Coronary artery (tissue), 2 donors: ENCODE results near the gene LIPM.

Source experiments
- DNase-seq: peaks from one replicate; pipeline ENCODE4 v3.0.0-alpha.2; 2017; ENCODE audit warnings: low spot score
- H3K27ac ChIP-seq, 2 donors: fragments of 200-600 bp; sonication (generic); one replicate each; pipeline ENCODE4 v1.5.1; 2016 to 2019
- H3K4me3 ChIP-seq: fragments of 200-600 bp; sonication (generic); 2 replicates; pipeline ENCODE4 v1.5.1; 2016; ENCODE audit warnings: mild to moderate bottlenecking, moderate library complexity
- CTCF ChIP-seq: fragments of 200-600 bp; sonication (generic); IDR thresholded peaks from one replicate; pipeline ENCODE4 v1.5.1; 2019; ENCODE audit warnings: antibody characterized with exemption

The LIPM gene

GRCh38 chr10:88763441-88763840, 39.1 kb upstream of the LIPM start:
- no peak overlapping the region for H3K27ac ChIP-seq
- DNase-seq = no peak
- TF ChIP-seq CTCF = no peak

GRCh38 chr10:88764110-88764509, 38.4 kb upstream of the LIPM start:
- H3K27ac ChIP-seq = no peak overlapping the region
- no peak for DNase-seq
- no peak overlapping the region for H3K4me3 ChIP-seq
- TF ChIP-seq CTCF = no peak

More at GRCh38 chr10:88763441-88763840, 39.1 kb upstream of the LIPM start:
- H3K4me3 ChIP-seq = no peak overlapping the region

DNA sequence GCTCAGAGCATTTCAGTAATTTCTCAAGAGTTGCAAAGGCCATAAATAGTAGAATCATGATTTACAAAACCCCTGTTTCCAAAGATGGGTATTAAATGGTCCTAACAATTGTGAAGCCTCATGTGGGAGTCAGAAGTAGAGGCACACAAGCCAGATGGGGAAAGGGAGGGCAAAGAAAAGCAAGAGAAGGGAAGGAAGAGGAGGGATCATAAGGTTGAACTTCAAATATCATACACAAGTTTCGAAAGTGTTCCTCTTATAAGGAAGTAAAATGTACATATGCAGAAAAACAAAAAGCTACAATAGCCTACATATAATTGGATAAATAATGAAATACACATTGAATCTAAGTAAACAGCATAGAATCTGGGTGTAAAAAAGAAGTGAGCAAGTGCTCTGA, 36.7 kb upstream of the LIPM start:
- H3K4me3 ChIP-seq = no peak overlapping the region
- H3K27ac ChIP-seq = no peak overlapping the region
- TF ChIP-seq CTCF = no peak
- no peak for DNase-seq

DNA sequence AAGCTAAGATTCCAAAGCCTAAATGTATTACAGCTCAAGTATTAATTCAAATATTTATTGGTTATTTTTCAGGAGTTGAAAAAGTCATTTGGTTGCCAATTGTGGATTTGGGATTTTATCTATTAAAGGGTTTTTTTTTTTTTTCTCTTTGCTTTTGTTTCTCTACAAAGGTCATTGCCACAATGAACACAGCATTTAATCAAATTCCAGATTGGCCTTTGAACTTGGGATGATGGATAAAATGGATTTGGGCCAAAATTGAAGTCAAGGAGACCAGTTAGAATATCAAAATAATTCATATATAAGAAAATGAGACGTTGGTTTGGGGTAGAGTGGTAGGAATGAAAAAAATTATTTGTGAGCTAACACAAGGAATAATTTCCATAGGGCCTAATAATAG, 33.1 kb upstream of the LIPM start:
- TF ChIP-seq CTCF = no peak
- no peak overlapping the region for H3K4me3 ChIP-seq
- DNase-seq = no peak
- H3K27ac ChIP-seq = no peak overlapping the region

GRCh38 chr10:88781206-88781605, 21.3 kb upstream of the LIPM start:
- no peak overlapping the region for H3K27ac ChIP-seq
- DNase-seq = no peak
- H3K4me3 ChIP-seq = no peak overlapping the region
- TF ChIP-seq CTCF = no peak

DNA sequence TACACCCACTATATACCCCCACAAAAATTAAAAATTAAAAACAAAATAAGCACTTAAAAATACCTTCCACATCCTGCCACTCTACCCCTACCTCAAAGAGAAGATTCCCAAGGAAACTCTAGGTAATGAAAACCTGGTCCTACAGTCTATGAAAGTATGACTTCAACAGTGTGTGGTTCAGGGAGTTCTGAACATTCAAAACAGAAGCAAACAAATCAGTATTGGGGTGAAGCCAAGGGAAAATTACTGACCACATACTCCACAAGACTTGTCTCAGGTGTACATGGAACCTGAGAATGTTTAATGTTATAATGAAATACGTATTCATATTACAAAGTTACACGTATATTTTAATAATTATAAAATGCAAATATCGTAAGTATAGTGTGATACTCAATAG, 20.3 kb upstream of the LIPM start:
- no peak overlapping the region for H3K4me3 ChIP-seq
- H3K27ac ChIP-seq = no peak overlapping the region
- DNase-seq = no peak
- no peak for TF ChIP-seq CTCF

- no peak overlapping the region for H3K27ac ChIP-seq
- no peak overlapping the region for H3K4me3 ChIP-seq
- no peak for TF ChIP-seq CTCF
- DNase-seq = no peak
These were observed 18.8 kb upstream of the LIPM start for GRCh38 chr10:88783724-88784123.
